ENCODE results near the gene URB1. TPM values are rescaled to one million over a fixed set of nuclear protein-coding genes. Genes with fewer than 3 reads are reported as not detected.

The URB1 gene
- total and polyA plus RNA-seq, 2 of the 8 experiments (the other 6 are each of a cell fraction or from before 2014, with no cell fraction given), result 8.1 to 28.9 TPM

- H3K27ac ChIP-seq (ENCODE audit: low read depth, low read length), result no peak overlapping the region
- H2AK5ac ChIP-seq (ENCODE audit: low read depth, low read length), result no peak overlapping the region
- ChIA-PET CTCF (ENCODE audit: partially characterized antibody) (interaction anchor here (0.6 to 1.6 kb wide), 2 partner anchors 14 to 17 kb away, joined by 3 to 5 read pairs; no protein-coding TSS in a partner anchor), POLR2A (ENCODE audit: partially characterized antibody) (no interaction called here)
- H3K23ac ChIP-seq (ENCODE audit: insufficient read length), result no peak overlapping the region
- H2BK20ac ChIP-seq (ENCODE audit: low read length), result no peak overlapping the region
- H2BK120ac ChIP-seq (replicated peaks; ENCODE audit: low read depth, low read length), result no peak overlapping the region
- H3K18ac ChIP-seq (ENCODE audit: extremely low read depth, low read length), result no peak overlapping the region
- H3K4me2 ChIP-seq (ENCODE audit: insufficient read depth in 1 of 2, low read depth in 2 of 2, low read length in 2 of 2), result no peak overlapping the region
- no peak for DNase-seq (ENCODE audit: low read depth in 1 of 2, low spot score in 2 of 2)
- no peaks in the 10 kb centered on the region for H3K79me2 ChIP-seq (ENCODE audit: control insufficient read depth in 1 of 2, insufficient read depth in 2 of 2, low read length in 2 of 2)
- H3K36me3 ChIP-seq (ENCODE audit: control insufficient read depth in 2 of 4, insufficient read depth in 4 of 4, low read length in 3 of 4), result peaks cover 25 to 73% (median 53%) of the 10 kb centered on the region in 4 experiments
- H4K5ac ChIP-seq (ENCODE audit: insufficient read length, low read depth, low read length), result no peak overlapping the region
- H4K91ac ChIP-seq (replicated peaks; ENCODE audit: insufficient read length, low read length), result no peak overlapping the region
- no peak overlapping the region for H3K9ac ChIP-seq (replicated peaks in 1 of 4; ENCODE audit: extremely low read depth in 1 of 4, low read depth in 3 of 4, low read length in 3 of 4)
- no peak overlapping the region for H3K4ac ChIP-seq (replicated peaks; ENCODE audit: insufficient read length, low read depth, low read length)
- 94% methylated on average over 8 of the region's 8 CpGs; no CpG with 5 or more reads in 1 of the 2 experiments for WGBS, 2 experiments (ENCODE audit: extremely low coverage in 1 of 2, insufficient coverage in 1 of 2, insufficient read length in 1 of 2, insufficient replicate concordance in 2 of 2, low coverage in 1 of 2, low lambda C conversion rate in 2 of 2, missing lambda C conversion rate in 1 of 2)
- H3K4me1 ChIP-seq (replicated peaks in 1 of 4; ENCODE audit: control insufficient read depth in 3 of 4, insufficient read depth in 4 of 4, low read length in 3 of 4), result no peaks in the 10 kb centered on the region
- H4K20me1 ChIP-seq (replicated peaks in 1 of 2; ENCODE audit: control insufficient read depth in 1 of 2, insufficient read depth in 2 of 2, low read length in 2 of 2), result peaks cover 0 to 3% of the 10 kb centered on the region in 2 experiments
- H3K23me2 ChIP-seq (ENCODE audit: low read depth, low read length), result no peaks in the 10 kb centered on the region
- no peak overlapping the region for H3K14ac ChIP-seq (ENCODE audit: insufficient read length)
- FAIRE-seq, result no peak
- no peak overlapping the region for H2BK5ac ChIP-seq (ENCODE audit: low read depth, low read length)
- no peak overlapping the region for H2BK12ac ChIP-seq (ENCODE audit: low read depth, low read length)
- no peaks in the 10 kb centered on the region for H3K9me3 ChIP-seq (ENCODE audit: insufficient read depth in 2 of 2, low read depth in 1 of 2, low read length in 1 of 2)
- no peak overlapping the region for H2BK15ac ChIP-seq (ENCODE audit: low read length)
- 0 out of 2 replicates have a peak, but pooled peaks cover 3% of the 10 kb centered on the region for H3K79me1 ChIP-seq (ENCODE audit: low read depth, low read length)
- H2AFZ ChIP-seq (ENCODE audit: low read length), result no peak overlapping the region
- no peak overlapping the region for H4K8ac ChIP-seq (ENCODE audit: extremely low read depth, insufficient read depth, low read length)
- no peaks in the 10 kb centered on the region for H3K27me3 ChIP-seq (replicated peaks in 1 of 4; ENCODE audit: control insufficient read depth in 3 of 4, extremely low read depth in 1 of 4, insufficient read depth in 3 of 4, low read length in 3 of 4)
- no peak overlapping the region for H3K4me3 ChIP-seq (ENCODE audit: extremely low read depth in 1 of 4, insufficient read depth in 2 of 4, low read depth in 3 of 4, low read length in 4 of 4)
- no peak overlapping the region for H3K56ac ChIP-seq (replicated peaks; ENCODE audit: insufficient read length, low read depth, low read length)
- TF ChIP-seq ATF2 (IDR thresholded peaks at IDR 0.05; ENCODE audit: low read length), result no peak
- TF ChIP-seq GTF2F1 (IDR thresholded peaks at IDR 0.05; ENCODE audit: borderline replicate concordance, low read depth, low read length), result no peak
- no peak for TF ChIP-seq TBP (IDR thresholded peaks at IDR 0.05; ENCODE audit: low read depth, low read length)
- no peak for TF ChIP-seq TCF12 (IDR thresholded peaks at IDR 0.05; ENCODE audit: low read depth, low read length)
- TF ChIP-seq SIRT6 (IDR thresholded peaks at IDR 0.05; ENCODE audit: low read length), result no peak
- no peak for TF ChIP-seq POLR2AphosphoS5 (IDR thresholded peaks at IDR 0.05; ENCODE audit: low read depth, low read length)
- TF ChIP-seq POU5F1 (IDR thresholded peaks at IDR 0.05; ENCODE audit: low read depth, low read length), result no peak
- TF ChIP-seq PHF8 (conservative IDR thresholded peaks at IDR 0.05; ENCODE audit: low read depth, low read length), result no peak
- TF ChIP-seq CTCF (IDR thresholded peaks at IDR 0.05; ENCODE audit: control extremely low read depth in 1 of 3, insufficient read depth in 1 of 3, low read depth in 1 of 3, low read length in 3 of 3), result no peak
- TF ChIP-seq RBBP5 (IDR thresholded peaks at IDR 0.05; ENCODE audit: borderline replicate concordance, low read depth, low read length), result no peak
These were observed 67.1 kb downstream of the URB1 start for GRCh38 chr21:32325706-32326105.
